EL (cell line): ENCODE data around the gene SAMD4B.
"Not testable (repeated sequence)": the region's sequence is repeated elsewhere in the genome, so short reads cannot be mapped to it uniquely, and the experiment has no call there.

Experiments used
- DNase-seq: peaks from one replicate; pipeline ENCODE4 v3.0.0-alpha.2; 2016

The SAMD4B gene

GRCh38 chr19:39339674-39340073 is 2.5 kb upstream of the SAMD4B start:
- DNase-seq: no peak

DNA sequence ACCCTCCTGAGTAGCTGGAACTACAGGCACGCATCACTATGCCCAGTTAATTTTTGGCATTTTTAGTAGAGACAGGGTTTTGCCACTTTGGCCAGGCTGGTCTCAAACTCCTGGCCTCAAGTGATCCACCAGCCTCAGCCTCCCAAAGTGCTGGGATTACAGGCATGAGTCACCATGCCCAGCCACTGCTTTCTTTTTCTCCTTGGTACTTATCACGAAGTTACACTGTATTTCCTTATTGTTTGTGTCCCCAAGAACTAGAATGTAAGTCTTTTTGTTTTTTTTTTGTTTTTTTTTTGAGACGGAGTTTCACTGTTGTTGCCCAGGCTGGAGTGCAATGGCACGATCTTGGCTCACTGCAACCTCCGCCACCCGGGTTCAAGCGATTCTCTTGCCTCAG is 2.1 kb upstream of the SAMD4B start:
- not testable (repeated sequence) for DNase-seq

GRCh38 chr19:39341129-39341718 is 997 bp upstream of the SAMD4B start:
- peak; percentile 42 for DNase-seq

DNA sequence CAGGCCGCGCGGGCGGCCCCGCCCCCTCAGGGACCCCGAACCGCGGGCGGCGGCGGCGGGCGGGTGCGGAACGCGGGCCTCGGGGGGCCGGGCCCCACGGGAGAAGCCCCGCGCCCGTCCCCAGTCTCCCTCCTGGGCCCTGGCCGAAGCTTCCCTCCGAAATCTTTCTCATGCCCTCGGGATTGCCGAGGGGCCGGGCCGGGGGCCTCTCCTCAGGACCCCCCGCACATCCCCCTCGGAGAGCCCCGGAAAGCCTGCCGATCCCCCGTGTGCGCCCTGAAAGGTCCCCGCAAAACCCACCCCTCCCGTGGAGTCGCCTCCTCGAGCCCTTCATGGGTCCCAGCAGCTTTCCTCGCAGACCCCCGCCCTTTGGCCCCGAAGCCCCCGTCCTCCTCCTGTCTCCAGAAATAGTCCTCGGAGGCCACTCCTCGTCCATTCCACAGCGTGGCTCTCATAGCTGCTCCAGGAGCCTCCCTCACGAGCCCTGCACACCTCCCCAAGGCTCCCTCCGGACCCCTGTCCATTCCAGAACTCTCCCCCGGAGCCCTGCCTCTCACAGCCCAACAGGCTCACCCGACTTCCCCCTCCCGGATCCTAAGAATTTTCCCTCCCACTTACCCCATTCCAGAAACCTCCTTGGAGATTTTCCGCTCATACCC is 555 bp downstream of the SAMD4B start:
- peak; percentile 31 for DNase-seq

DNA sequence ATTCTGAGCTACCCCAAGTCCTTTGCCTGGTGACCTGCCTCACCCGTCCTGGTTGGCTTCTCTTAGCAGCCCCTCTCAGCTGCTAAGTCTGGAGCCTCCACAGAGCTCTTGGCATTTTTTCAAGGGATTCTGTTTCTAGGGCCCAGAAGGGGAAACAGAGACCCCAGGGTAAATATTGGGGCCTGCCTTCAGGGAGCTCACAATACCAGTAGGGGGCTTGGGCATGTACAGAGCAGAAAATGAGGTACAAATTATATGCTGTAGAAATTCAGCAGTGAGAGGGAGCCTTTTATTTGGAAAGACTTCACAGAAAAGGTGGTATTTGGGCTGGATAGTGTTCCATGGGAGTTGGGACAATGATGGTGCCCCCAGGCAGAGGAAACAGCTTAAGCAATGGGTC is 3.7 kb downstream of the SAMD4B start:
- DNase-seq: no peak

GRCh38 chr19:39347332-39348164 is 5.3 kb downstream of the SAMD4B start:
- peak; percentile 34 for DNase-seq

DNA sequence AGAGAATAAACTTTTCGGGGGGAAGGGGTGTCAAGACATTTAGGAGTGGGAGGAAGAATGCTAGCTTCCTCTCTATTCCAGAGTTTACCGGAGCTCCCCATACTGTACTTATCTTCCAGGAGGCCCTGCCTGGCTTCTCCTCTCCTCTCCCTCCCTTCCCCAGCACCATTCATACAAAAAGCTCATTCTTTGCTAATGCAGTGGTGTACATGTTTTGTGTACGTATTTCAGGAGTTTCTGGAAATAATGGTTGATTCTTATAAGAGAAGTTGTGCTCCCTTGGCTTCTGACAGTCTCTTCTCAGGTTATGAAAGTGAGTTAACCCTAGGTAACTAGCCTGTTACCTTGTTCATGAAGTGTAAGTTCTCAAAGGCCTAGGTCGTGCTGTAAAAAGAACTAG is 7.1 kb downstream of the SAMD4B start:
- DNase-seq: no peak

DNA sequence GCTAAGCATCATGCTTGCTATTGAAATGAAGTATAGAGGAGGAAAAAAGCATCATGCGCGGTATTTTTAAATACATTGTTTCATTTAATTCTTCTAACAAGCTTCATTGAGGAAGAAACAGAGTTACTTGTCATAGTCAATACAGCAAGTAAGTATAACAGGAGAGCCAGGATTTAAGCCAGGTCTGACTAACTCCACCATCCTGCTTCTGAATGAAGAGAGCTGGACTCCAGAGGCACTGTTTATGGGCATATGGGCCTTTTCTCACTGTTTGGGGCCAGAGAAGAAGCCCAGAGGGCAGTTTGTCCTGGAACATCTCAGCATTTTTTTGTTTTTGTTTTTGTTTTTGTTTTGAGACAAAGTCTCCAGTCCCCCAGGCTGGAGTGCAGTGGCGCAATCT is 7.9 kb downstream of the SAMD4B start:
- DNase-seq: no peak

DNA sequence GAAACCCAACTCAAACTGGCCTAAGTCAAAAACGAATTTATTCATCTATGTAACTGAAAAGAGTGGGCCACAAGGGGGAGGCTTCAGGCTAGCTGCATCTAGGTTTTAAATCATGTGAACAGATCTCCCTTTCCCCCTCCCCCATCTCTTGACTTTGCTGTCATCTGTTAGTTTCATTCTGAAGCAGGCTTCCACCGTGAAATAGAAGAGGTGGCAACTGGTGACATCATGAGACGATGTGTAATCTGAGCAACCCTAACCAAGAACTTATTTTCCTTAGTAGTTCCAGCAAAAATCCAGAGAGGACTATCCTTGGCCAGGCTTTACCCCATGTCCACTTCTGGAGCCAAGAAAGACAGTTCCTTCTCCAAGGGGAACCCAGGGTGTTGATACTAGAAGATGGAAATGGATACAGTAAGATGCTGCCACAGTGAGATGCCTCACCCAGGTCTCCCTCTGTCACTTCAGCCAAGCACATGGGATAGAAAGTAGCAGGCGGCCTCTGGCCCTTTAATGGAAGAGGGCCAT is 9.4 kb downstream of the SAMD4B start:
- DNase-seq: peak; percentile 15

DNA sequence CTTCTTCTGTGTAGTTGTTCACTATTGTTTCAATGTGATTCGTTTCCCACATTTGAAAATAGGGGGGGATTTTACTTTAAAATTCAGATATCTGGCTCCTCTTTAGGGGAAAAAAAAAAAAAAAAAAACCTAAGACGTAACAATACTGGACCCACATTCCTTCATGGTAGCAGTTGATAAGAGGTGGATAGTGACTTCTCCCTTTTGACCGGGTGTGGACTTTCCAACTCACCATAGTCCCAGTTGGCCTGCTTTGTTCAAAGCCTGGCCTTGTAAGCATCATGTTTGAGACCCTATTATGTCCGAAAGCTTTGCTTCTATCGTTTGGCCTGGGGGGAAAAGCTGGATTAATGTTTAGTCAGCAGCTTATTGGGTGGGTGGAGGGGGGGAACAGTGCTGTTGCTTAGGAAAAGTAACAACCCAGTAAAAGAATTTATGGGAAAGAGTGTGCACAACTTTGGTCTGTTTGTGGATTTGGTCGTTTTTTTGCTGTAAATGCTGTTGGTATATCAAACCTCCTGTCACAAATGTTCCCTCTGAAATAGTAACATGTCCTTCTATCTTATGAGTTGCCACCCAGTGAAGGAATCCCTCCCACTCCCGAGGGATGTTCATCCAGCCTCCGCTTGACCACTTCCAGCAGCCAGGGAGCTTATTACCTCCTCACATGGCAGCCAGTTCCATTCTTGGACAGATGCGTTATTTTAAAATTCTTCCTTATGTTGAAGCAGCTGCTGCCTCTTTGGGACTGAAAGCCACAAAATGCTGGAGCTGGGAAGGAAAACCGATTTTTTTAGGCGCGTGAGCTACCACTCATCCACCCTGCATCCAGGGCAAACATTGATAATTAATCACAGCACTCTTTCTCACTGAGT is 10.4 kb downstream of the SAMD4B start:
- DNase-seq: no peak

DNA sequence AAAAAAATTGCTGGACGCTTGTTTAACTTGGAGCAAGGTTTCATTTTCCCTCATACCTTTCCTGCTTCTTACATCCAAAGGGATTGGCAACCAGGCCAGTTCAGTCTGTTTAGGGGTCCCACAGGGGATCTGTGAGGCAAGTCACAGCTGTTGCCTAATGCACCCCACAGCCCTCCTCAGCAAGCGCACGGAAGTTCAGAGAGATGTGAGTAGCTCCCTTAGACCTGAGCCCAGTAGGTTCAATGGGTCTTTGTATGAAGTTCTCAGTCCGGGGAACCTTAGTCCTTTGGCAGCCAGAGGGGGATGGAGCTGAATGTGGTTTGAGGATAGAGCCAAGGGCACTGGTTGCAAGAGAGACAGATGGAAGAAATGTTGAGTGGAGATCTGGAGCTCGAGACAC is 13.0 kb downstream of the SAMD4B start:
- no peak for DNase-seq

GRCh38 chr19:39356073-39356472 is 13.9 kb downstream of the SAMD4B start:
- DNase-seq: no peak

GRCh38 chr19:39356647-39357046 is 14.4 kb downstream of the SAMD4B start:
- no peak for DNase-seq

DNA sequence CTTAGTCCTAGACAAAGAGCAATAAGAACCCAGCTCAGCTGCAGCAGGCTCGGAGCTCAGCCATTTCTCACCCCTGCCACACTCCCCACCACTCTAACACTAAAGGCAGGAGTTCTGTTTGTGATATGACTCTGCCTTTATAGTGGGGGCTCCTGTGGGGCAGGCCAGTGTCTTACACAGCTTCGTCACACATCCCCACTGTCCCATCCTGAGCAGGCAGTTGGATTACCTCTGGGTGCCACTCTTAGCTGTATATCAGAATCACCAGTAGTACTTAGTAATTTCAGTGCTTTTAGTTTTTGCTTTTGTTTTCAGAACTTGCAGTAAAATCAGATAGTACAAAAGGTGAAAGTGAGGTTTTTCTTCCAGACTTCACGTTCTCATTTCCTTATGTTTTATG is 16.8 kb downstream of the SAMD4B start:
- DNase-seq: no peak

DNA sequence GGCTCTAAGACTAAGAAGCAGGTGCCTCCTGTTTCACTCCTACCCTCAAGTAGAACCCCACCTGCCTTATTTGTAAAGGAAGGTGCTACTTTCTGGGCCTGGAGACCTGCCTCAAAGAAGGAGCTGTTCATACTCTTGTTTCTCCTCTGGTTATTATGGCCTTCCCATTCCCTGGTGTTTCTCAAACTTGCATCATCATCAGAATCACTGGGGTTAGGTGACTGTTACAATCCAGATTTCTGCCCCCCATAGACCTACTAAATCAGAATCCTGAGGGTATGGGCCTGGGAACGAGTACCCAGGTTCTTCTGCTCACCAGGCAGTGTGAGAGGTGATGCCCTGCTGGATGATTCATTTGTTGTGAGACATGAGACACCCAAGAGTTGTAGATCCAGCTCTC is 18.4 kb downstream of the SAMD4B start:
- DNase-seq: no peak

GRCh38 chr19:39362682-39363657 is 20.7 kb downstream of the SAMD4B start:
- peak; percentile 89 for DNase-seq

DNA sequence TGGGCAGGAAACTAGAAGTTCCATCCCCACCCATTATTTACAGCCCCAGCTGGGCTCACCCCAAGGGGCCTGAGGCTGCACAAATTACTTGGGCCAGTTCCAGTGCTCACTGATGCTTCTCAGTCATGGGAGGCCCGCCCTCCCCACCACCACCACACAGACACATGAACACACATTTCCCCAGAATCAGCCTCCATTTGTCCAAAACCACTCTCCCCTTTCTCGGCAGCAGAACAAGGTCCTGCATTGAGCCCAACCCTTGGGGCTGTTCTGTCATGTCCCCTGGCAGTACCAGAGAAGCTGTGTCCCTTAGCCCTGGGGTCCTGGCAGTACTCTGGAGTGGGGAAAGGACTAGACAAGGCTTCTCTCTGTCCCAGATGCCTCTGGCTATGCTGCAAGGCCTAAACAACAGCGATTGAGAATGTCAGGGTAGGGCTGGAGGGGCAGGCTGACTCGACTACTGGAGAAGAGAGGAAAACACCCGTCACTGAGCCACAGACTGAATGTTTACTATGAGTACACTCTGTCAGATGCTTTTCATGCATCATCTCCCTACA is 21.8 kb downstream of the SAMD4B start:
- peak; percentile 62 for DNase-seq

GRCh38 chr19:39365531-39365930 is 23.3 kb downstream of the SAMD4B start:
- DNase-seq: no peak

DNA sequence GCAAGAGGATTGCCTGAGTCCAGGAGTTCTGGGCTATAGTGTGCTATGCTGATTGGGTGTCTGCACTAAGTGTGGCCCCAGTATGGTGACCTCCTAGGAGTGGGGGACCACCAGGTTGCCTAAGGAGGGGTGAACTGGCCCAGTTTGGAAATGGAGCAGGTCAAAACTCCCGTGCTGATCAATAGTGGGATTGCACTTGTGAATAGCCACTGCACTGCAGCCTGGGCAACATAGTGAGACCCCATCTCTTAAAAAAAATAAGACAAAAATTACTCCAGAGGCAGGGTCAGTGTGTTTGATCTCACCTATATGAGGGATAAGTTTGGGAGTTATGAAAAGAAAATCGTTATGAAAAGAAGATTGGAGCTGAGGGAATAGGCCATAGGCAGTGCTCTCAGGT is 27.0 kb downstream of the SAMD4B start:
- no peak for DNase-seq

DNA sequence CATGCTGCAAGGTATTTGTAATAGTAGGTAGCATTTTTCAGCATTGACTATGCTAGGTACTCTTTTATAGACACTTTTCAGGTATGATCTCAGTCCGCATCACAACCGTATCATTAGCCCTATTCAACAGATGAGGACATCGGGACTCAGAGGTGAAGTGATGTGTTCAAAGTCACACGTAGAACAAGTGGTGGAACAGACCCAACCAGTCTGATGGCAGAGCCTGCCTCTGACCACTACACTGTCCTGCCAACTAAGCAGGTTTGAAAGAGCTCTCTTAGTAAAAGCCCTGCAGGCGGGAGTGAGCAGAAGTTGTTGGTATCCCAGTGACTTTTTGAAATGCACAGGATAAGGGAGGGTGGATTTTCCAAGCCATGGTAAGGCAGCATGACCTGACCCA is 28.5 kb downstream of the SAMD4B start:
- no peak for DNase-seq
